ENCODE data around the gene ATXN1. TPM values are rescaled to one million over a fixed set of nuclear protein-coding genes. Genes with fewer than 3 reads are reported as not detected.

The ATXN1 gene
- total RNA-seq, 1 experiment from 2014 or later, result 19.7 TPM

GRCh38 chr6:16441262-16441661 is 320.0 kb downstream of the ATXN1 start:
- no peak overlapping the region for H3K4me3 Mint-ChIP-seq (ENCODE audit: low read depth, unreplicated experiment)
- H3K4me1 Mint-ChIP-seq (ENCODE audit: low read depth, unreplicated experiment), result no peaks in the 10 kb centered on the region
- no peak for DNase-seq
- no peaks in the 10 kb centered on the region for H3K27me3 Mint-ChIP-seq (ENCODE audit: unreplicated experiment)
- CTCF ChIA-PET, result no interaction called here
- TF ChIP-seq CTCF (IDR thresholded peaks at IDR 0.05; ENCODE audit: unreplicated experiment), result no peak
- H3K9me3 Mint-ChIP-seq (ENCODE audit: low read depth, unreplicated experiment), result peaks cover 2% of the 10 kb centered on the region
- no peak overlapping the region for H3K27ac Mint-ChIP-seq (ENCODE audit: unreplicated experiment)
- intact Hi-C loops (cut with micrococcal nuclease; ENCODE audit: unreplicated experiment), result no loop called here
- no peaks in the 10 kb centered on the region for H3K36me3 Mint-ChIP-seq (ENCODE audit: insufficient read depth, unreplicated experiment)
- no TSS peak for BruUV-seq (replicated peaks)

- peaks cover 2% of the 10 kb centered on the region for H3K9me3 Mint-ChIP-seq (ENCODE audit: low read depth, unreplicated experiment)
- no peak overlapping the region for H3K4me3 Mint-ChIP-seq (ENCODE audit: low read depth, unreplicated experiment)
- CTCF ChIA-PET, result no interaction called here
- no TSS peak for BruUV-seq (replicated peaks)
- H3K4me1 Mint-ChIP-seq (ENCODE audit: low read depth, unreplicated experiment), result no peaks in the 10 kb centered on the region
- no peaks in the 10 kb centered on the region for H3K36me3 Mint-ChIP-seq (ENCODE audit: insufficient read depth, unreplicated experiment)
- no peaks in the 10 kb centered on the region for H3K27me3 Mint-ChIP-seq (ENCODE audit: unreplicated experiment)
- intact Hi-C loops (cut with micrococcal nuclease; ENCODE audit: unreplicated experiment), result no loop called here
- no peak for DNase-seq
- TF ChIP-seq CTCF (IDR thresholded peaks at IDR 0.05; ENCODE audit: unreplicated experiment), result no peak
- no peak overlapping the region for H3K27ac Mint-ChIP-seq (ENCODE audit: unreplicated experiment)
Measured at GRCh38 chr6:16440636-16441212, 320.5 kb downstream of the ATXN1 start.

GRCh38 chr6:16438718-16439591 is 322.3 kb downstream of the ATXN1 start:
- Mint-ChIP-seq H3K27me3 (ENCODE audit: unreplicated experiment) (no peaks in the 10 kb centered on the region), H3K4me3 (ENCODE audit: low read depth, unreplicated experiment) (no peak overlapping the region), H3K27ac (ENCODE audit: unreplicated experiment) (no peak overlapping the region), H3K4me1 (ENCODE audit: low read depth, unreplicated experiment) (no peaks in the 10 kb centered on the region), H3K36me3 (ENCODE audit: insufficient read depth, unreplicated experiment) (no peaks in the 10 kb centered on the region), H3K9me3 (ENCODE audit: low read depth, unreplicated experiment) (peaks cover 6% of the 10 kb centered on the region)
- BruUV-seq (replicated peaks), result no TSS peak
- no peak for DNase-seq
- CTCF ChIA-PET, result no interaction called here
- intact Hi-C loops (cut with micrococcal nuclease; ENCODE audit: unreplicated experiment), result no loop called here
- no peak for TF ChIP-seq CTCF (IDR thresholded peaks at IDR 0.05; ENCODE audit: unreplicated experiment)

GRCh38 chr6:16437984-16438383 is 323.3 kb downstream of the ATXN1 start:
- no peaks in the 10 kb centered on the region for H3K4me1 Mint-ChIP-seq (ENCODE audit: low read depth, unreplicated experiment)
- peaks cover 6% of the 10 kb centered on the region for H3K9me3 Mint-ChIP-seq (ENCODE audit: low read depth, unreplicated experiment)
- intact Hi-C loops (cut with micrococcal nuclease; ENCODE audit: unreplicated experiment), result no loop called here

More at GRCh38 chr6:16437984-16438383, 323.3 kb downstream of the ATXN1 start:
- TF ChIP-seq CTCF (IDR thresholded peaks at IDR 0.05; ENCODE audit: unreplicated experiment), result no peak
- no peaks in the 10 kb centered on the region for H3K36me3 Mint-ChIP-seq (ENCODE audit: insufficient read depth, unreplicated experiment)
- no peak overlapping the region for H3K4me3 Mint-ChIP-seq (ENCODE audit: low read depth, unreplicated experiment)
- no TSS peak for BruUV-seq (replicated peaks)
- no peak for DNase-seq
- CTCF ChIA-PET, result no interaction called here
- H3K27ac Mint-ChIP-seq (ENCODE audit: unreplicated experiment), result no peak overlapping the region
- no peaks in the 10 kb centered on the region for H3K27me3 Mint-ChIP-seq (ENCODE audit: unreplicated experiment)

All from Calu3 (cell line).